ENCODE results near the gene PTPN7.
A peak's percentile ranks its signal among the peaks of the same experiment; 100 is the strongest.
"Not testable (repeated sequence)": the region's sequence is repeated elsewhere in the genome, so short reads cannot be mapped to it uniquely, and the experiment has no call there.

Gene PTPN7

DNA sequence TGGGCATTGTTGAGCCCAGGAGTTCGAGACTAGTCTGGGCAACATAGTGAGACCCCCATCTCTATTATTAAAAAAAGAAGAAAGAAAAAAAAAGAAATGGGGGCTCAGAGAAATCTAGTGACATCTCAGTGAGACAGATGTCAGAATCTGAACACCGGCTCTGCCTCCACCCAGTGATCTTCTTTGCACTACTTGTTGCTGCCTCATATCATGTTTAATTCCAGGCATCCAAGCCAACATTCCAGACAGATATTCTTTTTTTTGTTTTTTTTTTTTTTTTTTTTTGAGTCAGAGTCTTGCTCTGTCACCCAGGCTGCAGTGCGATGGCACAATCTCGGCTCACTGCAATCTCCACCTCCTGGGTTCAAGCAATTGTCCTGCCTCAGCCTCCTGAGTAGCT lies 10.8 kb downstream of the PTPN7 start:
- DNase-seq: no peak

DNA sequence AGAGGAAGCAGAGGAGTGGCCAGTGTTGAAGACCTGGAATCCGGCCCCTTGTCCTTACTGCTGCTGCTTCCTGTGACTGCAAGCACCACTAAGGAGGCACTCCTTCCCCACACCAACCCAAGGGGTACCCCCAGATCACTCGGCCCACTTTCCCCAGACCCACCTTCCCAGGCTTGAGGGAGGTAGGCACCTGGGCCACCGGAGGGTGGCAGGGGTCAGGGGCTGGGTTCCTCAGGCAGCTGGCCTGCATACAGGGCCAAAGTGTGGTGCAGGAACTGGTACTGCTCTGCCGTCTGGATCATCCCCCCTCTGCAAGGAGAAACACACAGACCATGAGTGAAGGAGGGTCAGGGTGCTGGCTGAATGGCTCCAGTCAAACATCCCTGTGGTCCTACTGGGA lies 12.0 kb downstream of the PTPN7 start:
- no peak for DNase-seq

- DNase-seq: no peak
Observed at GRCh38 chr1:202146993-202147392, 13.4 kb downstream of the PTPN7 start.

DNA sequence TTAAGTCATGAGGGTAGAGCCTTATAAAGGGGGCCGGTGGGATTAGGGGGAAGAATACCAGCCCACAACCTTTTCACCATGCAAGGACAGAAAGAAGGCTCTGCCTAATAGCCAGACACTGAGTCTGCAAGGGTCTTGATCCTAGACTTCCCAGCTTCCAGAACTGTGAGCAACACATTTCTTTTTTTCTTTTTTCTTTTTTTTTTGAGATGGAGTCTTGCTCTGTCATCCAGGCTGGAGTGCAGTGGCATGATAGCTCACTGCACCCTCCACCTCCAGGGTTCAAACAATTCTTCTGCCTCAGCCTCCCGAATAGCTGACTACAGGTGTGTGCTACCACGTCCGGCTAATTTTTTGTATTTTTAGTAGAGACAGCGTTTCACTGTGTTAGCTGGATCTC lies 14.1 kb downstream of the PTPN7 start:
- DNase-seq: no peak

DNA sequence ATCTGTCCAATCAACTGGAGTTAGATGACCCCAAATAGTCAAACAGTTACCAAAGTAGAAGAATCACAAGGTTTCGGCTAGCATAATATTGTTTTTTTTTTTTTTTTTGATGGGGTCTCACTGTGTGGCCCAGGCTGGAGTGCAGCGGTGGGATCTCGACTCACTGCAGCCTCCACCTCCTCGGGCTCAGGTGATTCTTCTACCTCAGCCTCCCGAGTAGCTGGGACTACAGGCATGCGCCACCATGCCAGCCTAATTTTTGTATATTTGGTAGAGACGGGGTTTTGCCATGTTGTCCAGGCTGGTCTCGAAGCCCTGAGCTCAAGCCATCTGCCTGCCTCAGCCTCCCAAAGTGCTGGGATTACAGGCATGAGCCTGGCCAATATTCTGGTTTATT lies 14.7 kb downstream of the PTPN7 start:
- DNase-seq: not testable (repeated sequence)

DNA sequence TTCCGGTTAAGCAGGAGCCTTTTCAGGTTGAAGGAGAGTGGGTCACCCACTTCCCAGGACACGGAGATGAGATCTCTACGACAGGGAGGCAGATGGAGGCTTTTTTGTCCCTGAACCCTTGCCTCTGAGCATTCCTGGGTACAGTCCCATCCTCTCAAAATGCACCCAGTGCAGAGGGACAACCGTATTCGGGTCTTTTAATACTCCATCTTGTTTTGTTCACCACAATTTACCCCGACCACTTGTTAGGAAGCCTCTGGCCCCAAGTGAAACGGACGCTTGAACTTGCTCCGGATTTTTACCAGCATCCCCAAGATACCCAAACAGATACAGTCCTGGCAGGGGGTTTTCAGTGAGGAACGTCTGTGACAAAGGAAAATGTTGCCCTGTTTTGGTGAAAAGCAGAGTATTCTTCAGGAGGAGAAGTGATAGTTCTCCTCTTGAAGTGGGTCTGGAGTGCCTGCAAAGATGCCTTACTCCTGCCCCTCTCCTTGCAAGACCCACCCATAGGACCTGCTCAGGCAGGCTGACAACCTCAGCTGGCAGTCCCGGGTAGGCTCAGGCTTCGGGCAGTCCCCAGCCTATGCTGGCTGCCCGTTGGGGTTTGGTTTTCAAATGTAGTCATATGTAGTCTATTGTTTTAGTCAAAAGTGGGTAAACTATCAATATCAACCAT lies 15.2 kb downstream of the PTPN7 start:
- peak; percentile 72 for DNase-seq

GRCh38 chr1:202144402-202145067 lies 15.9 kb downstream of the PTPN7 start, which contains the start of gene ARL8A:
TSS of gene ARL8A (minus strand) at chr1:202144737. CDS start at chr1:202144572, 165 bp downstream.
- DNase-seq: peak; percentile 64

DNA sequence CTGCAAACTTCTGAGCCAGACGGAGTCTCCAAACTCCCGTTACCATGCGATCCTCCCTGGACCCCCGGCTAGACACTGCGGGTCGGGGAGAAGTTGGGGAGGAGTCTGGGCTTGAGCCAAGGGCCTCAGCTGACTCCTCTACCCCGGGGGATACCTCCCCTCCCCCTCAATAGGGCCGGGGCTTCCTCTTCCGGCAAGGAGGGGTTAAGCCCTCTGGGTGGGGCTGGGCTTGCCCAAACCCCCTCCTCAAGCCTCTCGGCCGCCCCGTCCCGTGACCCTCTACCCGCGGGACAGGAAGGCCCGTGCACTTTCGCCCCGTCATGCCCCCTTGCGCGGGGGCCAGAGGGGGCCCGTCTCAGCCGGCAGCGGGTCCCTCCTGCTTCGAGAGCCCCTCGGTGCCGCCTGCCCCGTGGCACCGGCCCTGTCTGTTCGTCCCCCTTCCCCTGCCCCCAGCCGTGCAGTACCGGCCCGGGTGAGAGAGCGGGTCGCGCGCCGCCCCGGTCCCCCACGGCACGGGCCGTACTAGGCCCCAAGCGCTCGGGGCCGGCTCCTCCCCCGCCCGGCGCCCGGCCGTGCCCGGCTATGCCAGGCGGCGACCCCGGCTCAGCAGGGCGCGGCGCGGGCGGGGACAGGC lies 16.5 kb downstream of the PTPN7 start:
- no peak for DNase-seq

DNA sequence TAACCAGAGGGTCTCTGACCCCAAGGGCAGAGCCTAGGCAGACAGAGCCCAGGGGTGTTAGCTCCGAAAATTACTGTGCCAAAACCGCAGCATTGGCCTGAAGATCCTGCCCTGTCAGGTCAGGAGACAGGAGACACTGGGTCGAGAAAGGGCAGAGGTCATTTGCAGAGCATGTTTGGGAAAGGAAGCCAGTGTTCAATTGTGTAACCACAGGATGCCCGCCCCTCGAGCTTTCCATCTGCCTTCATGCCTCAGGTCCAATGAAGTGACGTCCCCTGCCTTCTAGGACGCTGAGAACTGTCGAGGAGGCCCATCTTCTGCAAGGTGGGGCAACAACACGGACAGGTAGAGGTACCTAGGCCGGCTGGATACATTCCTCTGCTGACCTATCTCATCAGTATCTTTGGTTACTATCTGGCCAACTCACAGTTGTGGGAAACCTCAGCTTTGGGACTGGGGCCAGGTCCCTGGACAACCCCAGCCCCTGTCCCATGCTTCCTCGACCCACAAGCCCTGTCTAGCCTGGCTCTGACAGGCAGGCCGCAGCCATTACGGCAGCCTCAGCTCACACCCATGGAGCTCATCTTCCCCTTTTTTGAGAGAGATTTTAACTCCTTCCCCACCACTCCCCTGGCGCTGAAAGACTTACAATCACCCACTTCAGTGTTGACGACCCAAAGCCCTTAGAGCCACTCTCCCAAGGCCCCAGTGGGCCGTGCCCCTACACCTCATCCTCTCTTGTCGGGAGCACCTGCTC lies 17.2 kb downstream of the PTPN7 start:
- DNase-seq: no peak

DNA sequence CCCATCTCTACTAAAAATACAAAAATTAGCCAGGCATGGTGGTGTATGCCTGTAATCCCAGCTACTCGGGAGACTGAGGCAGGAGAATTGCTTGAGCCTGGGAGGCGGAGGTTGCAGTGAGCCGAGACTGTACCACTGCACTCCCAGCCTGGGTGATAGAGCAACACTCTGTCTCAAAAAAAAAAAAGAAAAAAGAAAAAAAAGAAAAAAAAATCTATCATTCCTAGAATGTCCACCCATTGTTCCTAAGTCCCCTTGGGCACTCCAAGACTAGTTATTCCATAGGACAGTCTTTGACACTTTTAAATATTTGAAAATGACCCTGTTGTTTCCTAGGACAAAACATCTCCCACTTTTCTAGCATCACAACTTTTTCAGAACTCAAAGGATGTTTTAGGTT lies 18.9 kb downstream of the PTPN7 start:
- not testable (repeated sequence) for DNase-seq

GRCh38 chr1:202140833-202141232 lies 19.6 kb downstream of the PTPN7 start:
- DNase-seq: no peak

- peak; percentile 61 for DNase-seq
Observed at GRCh38 chr1:202135221-202135721, 25.1 kb downstream of the PTPN7 start.

DNA sequence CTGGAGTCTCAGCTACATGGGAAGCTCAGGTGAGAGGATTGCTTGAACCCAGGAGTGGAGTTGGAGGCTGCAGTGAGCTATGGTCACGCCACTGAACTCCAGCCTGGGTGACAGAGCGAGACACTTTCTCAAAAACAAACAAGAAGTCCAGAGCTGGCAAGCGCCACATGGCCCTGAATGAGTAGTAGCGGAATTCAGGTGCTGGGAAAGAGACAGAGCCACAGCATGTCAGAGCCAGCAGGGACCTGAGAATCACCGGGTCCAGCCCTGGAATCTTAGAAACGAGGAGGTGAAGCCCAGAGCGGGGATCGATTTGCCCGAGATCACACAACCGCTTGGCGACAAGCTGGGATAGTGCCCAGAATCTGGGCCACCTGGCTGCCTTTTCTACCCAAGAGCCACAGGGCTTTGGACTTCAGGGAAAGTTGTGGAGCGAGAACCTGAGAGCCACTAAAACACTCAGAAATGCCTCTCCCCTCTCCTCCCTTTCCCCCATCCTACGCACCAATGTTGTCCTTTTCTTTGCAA lies 25.7 kb downstream of the PTPN7 start:
- no peak for DNase-seq

- DNase-seq: no peak
Observed at GRCh38 chr1:202133989-202134388, 26.4 kb downstream of the PTPN7 start.

DNA sequence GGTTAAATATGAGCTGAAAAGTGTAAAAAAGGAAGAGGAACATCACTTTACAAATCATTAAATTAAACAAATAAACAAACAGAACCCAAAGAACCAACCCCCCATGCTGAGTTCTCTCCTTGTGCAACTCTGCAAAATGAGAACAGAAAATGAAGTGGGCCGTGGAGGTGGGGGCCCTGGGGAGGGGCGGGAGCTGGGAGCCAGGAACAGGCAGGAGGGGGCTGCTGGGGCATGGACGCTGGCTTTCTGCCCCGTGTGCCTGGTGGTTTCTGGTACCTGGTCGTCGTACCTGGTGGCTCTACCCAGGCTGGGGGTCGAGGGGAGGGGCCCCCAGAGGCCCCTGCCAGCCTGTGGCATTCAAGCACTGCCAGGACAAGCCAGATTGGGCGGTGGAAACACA lies 26.9 kb downstream of the PTPN7 start:
- DNase-seq: no peak

- no peak for DNase-seq
Observed at GRCh38 chr1:202133001-202133400, 27.4 kb downstream of the PTPN7 start.

GRCh38 chr1:202131956-202132821 lies 28.2 kb downstream of the PTPN7 start:
- no peak for DNase-seq

- no peak for DNase-seq
Observed at GRCh38 chr1:202130816-202131522, 29.4 kb downstream of the PTPN7 start.

DNA sequence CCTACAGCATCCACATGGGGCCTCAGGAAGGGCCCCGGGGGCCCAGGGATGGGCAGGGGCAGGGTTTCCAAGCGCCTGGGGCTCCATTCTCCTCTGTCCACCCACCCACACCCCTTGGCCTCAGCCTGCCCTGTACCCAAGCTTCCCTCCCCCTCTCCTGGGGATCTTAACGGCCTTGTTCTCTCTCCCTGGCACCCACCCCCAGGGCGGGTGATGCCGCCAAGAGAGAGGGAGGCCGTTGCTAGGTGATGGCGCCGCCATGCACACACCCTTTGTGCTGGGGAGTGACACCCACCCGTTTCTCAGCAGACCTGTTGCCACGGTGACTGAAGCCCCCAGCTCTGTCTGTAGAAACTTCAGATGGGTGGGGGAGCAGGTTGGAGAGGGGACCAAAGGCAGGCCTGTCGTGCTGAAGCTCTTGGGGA lies 30.1 kb downstream of the PTPN7 start:
- DNase-seq: no peak

- DNase-seq: no peak
Observed at GRCh38 chr1:202129453-202130296, 30.7 kb downstream of the PTPN7 start.
